HEK293T (cell line): Measurements from ENCODE around the gene PAPSS1.
"Not testable (repeated sequence)": the region's sequence is repeated elsewhere in the genome, so short reads cannot be mapped to it uniquely, and the experiment has no call there.

Experiments used
- CTCF ChIA-PET: fragments of 350-600 bp; formaldehyde crosslinking; extraction: SDS; loops from one replicate; lab custom pipeline; 2021; ENCODE audit warnings: antibody characterized with exemption, inconsistent platforms; lab: Yijun Ruan, JAX
- POLR2A ChIA-PET: fragments of 350-600 bp; formaldehyde crosslinking; extraction: SDS; loops from one replicate; lab custom pipeline; 2020; ENCODE audit warnings: antibody characterized with exemption, inconsistent platforms; lab: Yijun Ruan, JAX
- DNase-seq: peaks from one replicate; pipeline ENCODE4 v3.0.0; 2012; ENCODE audit warnings: mixed read lengths; ENCODE audit errors: extremely low spot score
- ARNT ChIP-seq: fragments of 450-650 bp; IDR thresholded peaks from 2 replicates; pipeline ENCODE4 v1.6.1; 2017; ENCODE audit warnings: mild to moderate bottlenecking
- BHLHE40 ChIP-seq: fragments of 450-650 bp; IDR thresholded peaks from 2 replicates; pipeline ENCODE4 v1.6.1; 2016; ENCODE audit warnings: mild to moderate bottlenecking, moderate library complexity, borderline replicate concordance
- ELF4 ChIP-seq: fragments of 450-650 bp; IDR thresholded peaks from 2 replicates; pipeline ENCODE4 v1.6.1; 2017; ENCODE audit warnings: antibody characterized with exemption
- FOXA1 ChIP-seq: fragments of 450-650 bp; IDR thresholded peaks from 2 replicates; pipeline ENCODE4 v1.6.1; 2016; ENCODE audit warnings: mild to moderate bottlenecking
- FOXK2 ChIP-seq: fragments of 450-650 bp; IDR thresholded peaks from 2 replicates; pipeline ENCODE4 v1.6.1; 2016; ENCODE audit warnings: mild to moderate bottlenecking
- FOXM1 ChIP-seq: fragments of 450-650 bp; IDR thresholded peaks from 2 replicates; pipeline ENCODE4 v1.6.1; 2017; ENCODE audit warnings: mild to moderate bottlenecking, borderline replicate concordance
- HDGF ChIP-seq: fragments of 450-650 bp; IDR thresholded peaks from 2 replicates; pipeline ENCODE4 v1.6.1; 2017; ENCODE audit warnings: antibody characterized with exemption, borderline replicate concordance
- L3MBTL2 ChIP-seq: fragments of 450-650 bp; conservative IDR thresholded peaks from 2 replicates; pipeline ENCODE4 v1.6.1; 2016; ENCODE audit warnings: mild to moderate bottlenecking
- LEF1 ChIP-seq: fragments of 450-650 bp; IDR thresholded peaks from 2 replicates; pipeline ENCODE4 v1.6.1; 2017; ENCODE audit warnings: mild to moderate bottlenecking, borderline replicate concordance
- NFRKB ChIP-seq: fragments of 450-650 bp; IDR thresholded peaks from 2 replicates; pipeline ENCODE4 v1.6.1; 2016; ENCODE audit warnings: mild to moderate bottlenecking, moderate library complexity
- SP1 ChIP-seq: fragments of 450-650 bp; IDR thresholded peaks from 2 replicates; pipeline ENCODE4 v1.6.1; 2017
- SUZ12 ChIP-seq: fragments of 450-650 bp; IDR thresholded peaks from 2 replicates; pipeline ENCODE4 v1.6.1; 2016; ENCODE audit warnings: mild to moderate bottlenecking
- TARDBP ChIP-seq: fragments of 450-650 bp; IDR thresholded peaks from 2 replicates; pipeline ENCODE4 v1.6.1; 2016
- ZNF384 ChIP-seq: fragments of 450-650 bp; IDR thresholded peaks from 2 replicates; pipeline ENCODE4 v1.6.1; 2016
- TF ChIP-seq, protein P1 (sequence below): fragments of 450-650 bp; IDR thresholded peaks from 2 replicates; pipeline ENCODE4 v1.6.1; 2016

The PAPSS1 gene

DNA sequence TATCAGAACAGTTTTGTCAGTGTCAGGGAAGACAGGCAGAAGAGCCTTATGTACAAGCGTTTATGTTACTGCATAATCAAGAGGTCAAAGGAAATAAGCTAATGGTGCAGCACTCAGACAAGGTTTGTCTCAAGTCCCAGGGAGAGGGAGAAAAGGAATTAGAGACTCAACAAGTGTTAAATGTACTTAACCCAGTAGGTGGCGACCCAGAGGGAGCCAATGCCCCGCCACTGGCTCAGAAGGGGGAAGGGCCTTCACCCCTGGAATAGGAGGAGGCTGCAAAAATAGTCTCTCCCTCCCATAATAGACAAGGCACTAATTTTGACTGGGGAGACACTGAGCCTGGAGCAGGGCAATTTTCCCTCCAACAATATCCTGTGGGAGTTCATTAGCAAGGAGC, 14.1 kb upstream of the PAPSS1 start:
- CTCF ChIA-PET: interaction anchor here (0.6 to 1.6 kb wide), 3 partner anchors 19 to 181 kb away, joined by 3 to 6 read pairs (median 3); no protein-coding TSS in a partner anchor
- DNase-seq: peak; percentile 60
- TF ChIP-seq LEF1 (no peak), FOXK2 (no peak), L3MBTL2 (no peak), SP1 (no peak), FOXA1 (no peak), FOXM1 (no peak)
- POLR2A ChIA-PET: interaction anchor here (0.6 kb wide), 1 partner anchor 14 kb away, joined by 3 read pairs; no protein-coding TSS in a partner anchor

DNA sequence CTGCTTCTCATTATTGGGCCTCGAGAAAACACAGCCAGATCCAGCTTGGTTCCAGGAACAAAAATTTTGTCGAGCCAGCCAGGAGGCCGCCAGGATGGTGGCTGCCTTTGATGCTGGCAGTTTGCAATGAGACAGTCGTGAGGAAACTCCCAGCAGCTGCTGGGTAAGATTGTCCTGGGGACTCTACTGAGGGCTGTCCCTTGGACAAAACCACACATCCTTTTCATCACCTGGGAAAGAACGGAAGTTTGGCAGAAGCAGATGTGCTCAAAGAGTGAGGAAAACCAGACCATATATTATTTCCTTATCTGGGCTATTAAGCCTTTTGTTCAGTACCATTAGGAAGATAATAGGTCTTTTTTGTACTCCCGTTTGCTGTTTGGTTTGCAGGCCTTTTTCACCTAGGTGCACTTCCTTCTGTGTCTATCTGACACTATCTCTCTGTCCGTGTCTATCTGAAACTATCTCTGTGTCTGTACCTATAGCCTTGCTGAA, 13.4 kb upstream of the PAPSS1 start:
- DNase-seq: no peak
- ChIA-PET CTCF (interaction anchor here (0.6 to 1.6 kb wide), 3 partner anchors 19 to 180 kb away, joined by 3 to 6 read pairs (median 3); no protein-coding TSS in a partner anchor), POLR2A (interaction anchor here (1.0 kb wide), 1 partner anchor 13 kb away, joined by 3 read pairs; the partner anchor contains the start of gene PAPSS1)
- TF ChIP-seq FOXA1 (no peak), BHLHE40 (no peak), FOXK2 (no peak), FOXM1 (no peak), LEF1 (no peak), NFRKB (no peak), ZNF384 (no peak), ARNT (no peak)

DNA sequence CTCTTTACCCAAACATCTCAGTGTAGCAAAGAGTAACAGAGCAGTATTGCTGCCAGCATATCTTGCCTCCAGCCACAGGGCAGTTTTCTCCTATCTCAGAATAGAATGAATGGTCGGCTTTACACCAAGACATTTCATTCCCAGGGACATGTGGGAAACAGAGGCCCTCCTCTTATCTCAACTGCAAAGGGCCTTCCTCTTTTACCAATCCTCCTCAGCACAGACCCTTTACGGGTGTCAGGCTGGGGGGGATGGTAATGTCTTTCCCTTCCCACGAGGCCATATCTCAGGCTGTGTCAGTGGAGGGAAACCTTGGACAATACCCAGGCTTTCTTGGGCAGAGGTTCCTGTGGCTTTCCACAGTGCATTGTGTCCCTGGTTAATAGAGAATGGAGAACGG, 9.0 kb upstream of the PAPSS1 start:
- DNase-seq, CTCF ChIA-PET, POLR2A ChIA-PET: not testable (repeated sequence)

DNA sequence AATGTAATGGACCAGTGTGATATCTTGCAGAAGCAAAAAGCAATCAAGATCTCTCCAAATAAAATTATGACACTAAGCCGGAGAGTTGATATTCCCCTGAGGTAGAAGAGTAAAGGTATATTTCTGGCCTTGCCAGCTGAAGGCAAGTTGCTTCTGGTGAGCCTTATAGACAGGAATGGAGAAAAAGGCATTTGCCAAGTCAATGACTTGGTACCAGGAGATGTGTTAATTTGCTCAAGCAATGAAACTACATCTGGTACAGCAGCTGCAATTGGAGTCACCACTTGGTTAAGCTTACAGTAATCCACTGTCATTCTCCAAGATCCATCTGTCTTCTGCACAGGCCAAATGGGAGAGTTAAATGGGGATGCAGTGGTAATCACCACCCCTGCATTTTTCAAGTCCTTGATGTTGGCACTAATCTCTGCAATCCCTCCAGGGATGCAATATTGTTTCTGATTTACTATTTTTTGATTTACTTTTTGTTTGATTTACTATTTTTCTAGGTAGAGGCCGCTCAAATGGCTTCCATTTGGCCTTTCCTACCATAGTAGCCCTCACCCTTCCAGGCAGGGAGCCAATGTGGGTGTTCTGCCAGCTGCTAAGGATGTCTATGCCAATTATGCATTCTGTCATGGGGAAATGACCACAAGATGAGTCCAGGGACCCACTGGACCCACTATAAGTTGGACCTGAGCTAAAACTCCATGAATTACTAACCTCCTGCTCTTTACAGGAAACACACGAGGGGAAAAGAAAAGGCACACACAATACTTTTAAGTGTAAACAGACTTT, 6.3 kb upstream of the PAPSS1 start:
- DNase-seq, POLR2A ChIA-PET, CTCF ChIA-PET: not testable (repeated sequence)

DNA sequence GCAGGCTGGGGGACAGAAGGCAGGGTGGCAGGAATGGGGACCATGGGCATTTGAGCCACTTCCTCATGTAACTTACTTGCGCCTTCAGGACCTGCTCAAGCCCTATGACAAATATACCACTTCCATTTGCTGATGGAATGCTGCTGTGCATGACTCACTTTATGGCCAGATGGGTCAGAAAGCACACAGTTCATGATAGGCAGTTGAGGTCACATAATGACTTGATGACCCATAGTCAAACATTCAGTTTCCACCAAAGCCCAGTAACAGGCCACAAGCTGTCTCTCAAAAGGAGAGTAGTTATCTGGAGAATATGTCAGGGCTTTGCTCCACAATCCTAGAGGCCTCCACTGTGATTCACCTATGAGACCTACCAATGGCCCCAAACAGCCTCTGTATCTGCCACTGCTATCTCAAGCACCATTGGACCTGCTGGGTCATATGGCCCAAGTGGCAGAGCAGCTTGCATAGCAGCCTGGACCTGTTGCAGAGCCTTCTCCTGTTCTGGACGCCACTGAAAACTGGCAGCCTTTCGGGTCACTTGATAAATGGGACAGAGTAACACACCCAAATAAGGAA, 5.3 kb upstream of the PAPSS1 start:
- DNase-seq: no peak
- no peak for TF ChIP-seq FOXA1
- TF ChIP-seq NFRKB: no peak
- no peak for TF ChIP-seq FOXM1
- TF ChIP-seq BHLHE40: no peak
- no peak for TF ChIP-seq HDGF
- CTCF ChIA-PET: no interaction called here
- POLR2A ChIA-PET: no interaction called here

DNA sequence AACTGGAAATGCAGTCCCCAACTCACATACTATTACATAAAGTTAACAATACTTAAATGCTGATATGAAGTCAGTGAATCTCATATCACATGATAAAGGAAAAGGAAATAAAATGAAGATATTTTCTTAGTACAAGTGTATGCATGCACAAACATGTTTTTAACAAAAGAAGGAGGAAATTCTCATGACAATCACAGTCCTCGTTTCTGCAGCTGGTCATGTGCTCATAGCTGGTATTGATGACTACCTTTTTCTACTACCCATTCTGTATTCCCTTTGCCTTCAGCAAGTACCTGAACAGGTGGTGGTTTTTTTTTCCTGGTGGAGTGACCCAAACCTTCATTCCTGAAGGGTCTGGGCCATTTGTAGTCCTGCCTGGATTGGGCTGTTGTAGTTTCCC, 3.3 kb upstream of the PAPSS1 start:
- POLR2A ChIA-PET: interaction anchor here (0.7 kb wide), 1 partner anchor 1862 kb away, joined by 3 read pairs; no protein-coding TSS in a partner anchor
- DNase-seq, CTCF ChIA-PET: not testable (repeated sequence)

DNA sequence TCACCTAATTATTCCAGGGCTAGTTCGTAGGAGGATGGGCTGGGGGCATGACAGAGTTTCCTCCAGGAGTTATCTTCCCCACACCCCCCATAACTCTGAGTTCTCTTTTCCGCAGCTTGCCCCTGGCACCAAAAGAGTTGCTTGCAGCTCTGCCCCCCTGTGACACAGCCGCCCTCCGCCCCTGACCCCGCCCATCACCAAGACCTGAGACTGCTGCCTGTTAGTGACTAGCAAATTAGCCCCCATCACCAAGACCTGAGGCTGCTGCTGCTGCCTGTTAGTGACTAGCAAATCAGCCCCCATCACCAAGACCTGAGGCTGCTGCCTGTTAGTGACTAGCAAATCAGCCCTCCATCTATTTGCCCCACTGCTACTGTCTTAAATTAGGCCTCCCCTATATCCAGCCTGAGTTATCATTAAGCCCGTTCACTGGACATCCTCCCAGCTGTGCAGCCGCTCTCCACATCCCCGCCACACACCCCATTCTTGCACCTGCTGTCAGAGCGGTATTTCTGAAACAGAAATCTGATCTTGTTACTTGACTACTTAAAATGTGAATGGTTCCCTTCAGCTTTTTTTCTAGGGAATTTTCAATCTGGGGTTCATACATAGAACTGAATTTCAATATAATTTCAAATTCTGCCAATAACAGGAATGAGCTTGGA, 1.5 kb upstream of the PAPSS1 start:
- CTCF ChIA-PET: interaction anchor here (1.0 kb wide), 1 partner anchor 16 kb away, joined by 3 read pairs; no protein-coding TSS in a partner anchor
- TF ChIP-seq NFRKB (no peak), HDGF (no peak), ZNF384 (no peak), TARDBP (no peak), FOXM1 (no peak), FOXK2 (no peak), BHLHE40 (no peak), SP1 (no peak), ARNT (no peak), ELF4 (no peak), SUZ12 (no peak), L3MBTL2 (no peak), LEF1 (no peak)
- TF ChIP-seq, protein P1, sequence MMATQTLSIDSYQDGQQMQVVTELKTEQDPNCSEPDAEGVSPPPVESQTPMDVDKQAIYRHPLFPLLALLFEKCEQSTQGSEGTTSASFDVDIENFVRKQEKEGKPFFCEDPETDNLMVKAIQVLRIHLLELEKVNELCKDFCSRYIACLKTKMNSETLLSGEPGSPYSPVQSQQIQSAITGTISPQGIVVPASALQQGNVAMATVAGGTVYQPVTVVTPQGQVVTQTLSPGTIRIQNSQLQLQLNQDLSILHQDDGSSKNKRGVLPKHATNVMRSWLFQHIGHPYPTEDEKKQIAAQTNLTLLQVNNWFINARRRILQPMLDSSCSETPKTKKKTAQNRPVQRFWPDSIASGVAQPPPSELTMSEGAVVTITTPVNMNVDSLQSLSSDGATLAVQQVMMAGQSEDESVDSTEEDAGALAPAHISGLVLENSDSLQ: no peak
- no peak for DNase-seq
- POLR2A ChIA-PET: interaction anchor here (2.3 kb wide), 1 partner anchor 14 kb away, joined by 10 read pairs; no protein-coding TSS in a partner anchor
